ENCODE results near the gene PHOX2B.

The PHOX2B gene

DNA sequence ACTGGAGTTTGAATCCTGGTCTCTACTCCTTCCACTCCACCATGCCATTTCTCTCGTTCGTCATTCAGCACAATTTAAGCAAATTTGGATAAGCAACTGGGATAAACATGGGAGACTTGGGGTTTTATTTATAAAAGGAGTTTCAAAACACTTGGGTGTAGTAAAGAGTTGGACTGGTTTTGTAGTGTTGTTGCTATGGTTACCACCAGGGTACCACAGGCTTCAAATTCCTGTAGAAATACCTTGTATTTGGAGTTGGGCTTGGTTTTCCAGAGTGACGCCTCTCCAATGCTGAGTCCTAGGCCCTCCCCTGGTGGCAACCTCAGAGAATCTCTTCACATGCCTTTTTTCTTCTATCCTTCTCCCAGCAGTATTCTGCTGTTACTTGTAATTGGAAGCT is 27.9 kb upstream of the PHOX2B start:
- Histone ChIP-seq H3K4me3 (ENCODE audit: low read length) (no peak overlapping the region), H3K4me2 (ENCODE audit: low read length) (no peak overlapping the region)
- TF ChIP-seq EZH2phosphoT487 (IDR thresholded peaks at IDR 0.05; ENCODE audit: borderline replicate concordance, low read length), result no peak
- TF ChIP-seq, protein P1, sequence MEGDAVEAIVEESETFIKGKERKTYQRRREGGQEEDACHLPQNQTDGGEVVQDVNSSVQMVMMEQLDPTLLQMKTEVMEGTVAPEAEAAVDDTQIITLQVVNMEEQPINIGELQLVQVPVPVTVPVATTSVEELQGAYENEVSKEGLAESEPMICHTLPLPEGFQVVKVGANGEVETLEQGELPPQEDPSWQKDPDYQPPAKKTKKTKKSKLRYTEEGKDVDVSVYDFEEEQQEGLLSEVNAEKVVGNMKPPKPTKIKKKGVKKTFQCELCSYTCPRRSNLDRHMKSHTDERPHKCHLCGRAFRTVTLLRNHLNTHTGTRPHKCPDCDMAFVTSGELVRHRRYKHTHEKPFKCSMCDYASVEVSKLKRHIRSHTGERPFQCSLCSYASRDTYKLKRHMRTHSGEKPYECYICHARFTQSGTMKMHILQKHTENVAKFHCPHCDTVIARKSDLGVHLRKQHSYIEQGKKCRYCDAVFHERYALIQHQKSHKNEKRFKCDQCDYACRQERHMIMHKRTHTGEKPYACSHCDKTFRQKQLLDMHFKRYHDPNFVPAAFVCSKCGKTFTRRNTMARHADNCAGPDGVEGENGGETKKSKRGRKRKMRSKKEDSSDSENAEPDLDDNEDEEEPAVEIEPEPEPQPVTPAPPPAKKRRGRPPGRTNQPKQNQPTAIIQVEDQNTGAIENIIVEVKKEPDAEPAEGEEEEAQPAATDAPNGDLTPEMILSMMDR (IDR thresholded peaks at IDR 0.05; ENCODE audit: low read depth, low read length, poor library complexity, severe bottlenecking), result no peak

DNA sequence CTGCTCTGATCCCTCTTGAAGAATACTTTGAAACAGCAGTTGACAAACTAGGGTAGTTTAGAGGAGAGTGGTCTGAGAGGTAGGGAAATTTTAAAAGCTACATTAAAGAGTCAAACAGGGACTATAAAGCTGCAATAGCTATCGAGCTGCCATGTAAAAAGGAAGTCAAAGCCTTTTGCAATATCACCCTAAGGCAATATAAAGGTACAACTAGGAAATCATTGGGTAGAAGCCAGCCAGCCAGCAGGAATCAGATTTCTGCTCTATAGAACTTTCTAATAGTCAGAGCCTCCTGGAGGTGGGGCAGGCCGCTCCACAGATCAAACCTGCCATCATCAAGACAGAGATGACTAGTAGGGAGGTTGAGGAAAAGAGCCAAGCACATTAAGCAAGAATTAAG is 15.2 kb upstream of the PHOX2B start:
- no peaks in the 10 kb centered on the region for H3K9me2 ChIP-seq (replicated peaks; ENCODE audit: control insufficient read depth, low read length)
- H3F3A ChIP-seq (ENCODE audit: control insufficient read depth, insufficient read depth), result no peaks in the 10 kb centered on the region
- no peaks in the 10 kb centered on the region for H3K4me1 ChIP-seq (ENCODE audit: control insufficient read depth, low read length)
- no peak overlapping the region for H3K27ac ChIP-seq (ENCODE audit: low read depth, low read length)
- no peaks in the 10 kb centered on the region for H3K9me3 ChIP-seq (ENCODE audit: control insufficient read depth, insufficient read depth, low read length)
- H3K27me3 ChIP-seq (ENCODE audit: control insufficient read depth, low read length), result peaks cover 6% of the 10 kb centered on the region
- no peaks in the 10 kb centered on the region for H3K79me2 ChIP-seq (ENCODE audit: control insufficient read depth, low read length)
- no peak overlapping the region for H3K4me2 ChIP-seq (ENCODE audit: low read length)
- no peaks in the 10 kb centered on the region for H3K36me3 ChIP-seq (ENCODE audit: control insufficient read depth, low read length)
- TF ChIP-seq, protein P1 (IDR thresholded peaks at IDR 0.05; ENCODE audit: low read depth, low read length, poor library complexity, severe bottlenecking), result no peak
- TF ChIP-seq EZH2phosphoT487 (IDR thresholded peaks at IDR 0.05; ENCODE audit: borderline replicate concordance, low read length), result no peak
- no peak overlapping the region for H3K4me3 ChIP-seq (ENCODE audit: low read length)
- no peaks in the 10 kb centered on the region for H4K20me1 ChIP-seq (ENCODE audit: control insufficient read depth, insufficient read depth, low read depth, low read length)

More for the DNA sequence above, 27.9 kb upstream of the PHOX2B start:
- Histone ChIP-seq H3K27me3 (ENCODE audit: control insufficient read depth, low read length) (peaks cover 7% of the 10 kb centered on the region; the same call in 1 of the 2 replicates), H3K9me2 (replicated peaks; ENCODE audit: control insufficient read depth, low read length) (no peaks in the 10 kb centered on the region), H3F3A (ENCODE audit: control insufficient read depth, insufficient read depth) (no peaks in the 10 kb centered on the region), H3K4me1 (ENCODE audit: control insufficient read depth, low read length) (no peaks in the 10 kb centered on the region), H3K79me2 (ENCODE audit: control insufficient read depth, low read length) (no peaks in the 10 kb centered on the region), H4K20me1 (ENCODE audit: control insufficient read depth, insufficient read depth, low read depth, low read length) (no peaks in the 10 kb centered on the region), H3K9me3 (ENCODE audit: control insufficient read depth, insufficient read depth, low read length) (no peaks in the 10 kb centered on the region), H3K27ac (ENCODE audit: low read depth, low read length) (no peak overlapping the region), H3K36me3 (ENCODE audit: control insufficient read depth, low read length) (no peaks in the 10 kb centered on the region)

DNA sequence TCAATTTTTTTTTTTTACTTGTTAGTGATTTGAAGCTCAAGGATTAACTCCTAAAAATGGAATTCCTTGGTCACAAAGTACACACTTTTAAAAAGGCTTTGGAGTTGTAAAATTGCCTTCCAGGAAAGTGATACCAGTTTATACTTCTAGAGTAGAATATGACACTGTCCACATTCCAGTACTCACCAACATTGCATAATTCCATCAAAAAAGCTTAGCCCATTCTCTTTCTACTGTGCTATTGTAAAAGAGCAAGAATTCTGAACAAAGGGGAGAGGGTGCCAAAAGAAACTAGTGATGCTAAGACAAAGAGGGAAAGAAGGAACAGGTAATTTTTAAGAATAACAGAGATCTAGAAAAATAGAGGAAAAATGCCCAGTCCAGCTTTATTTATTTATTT is 10.4 kb upstream of the PHOX2B start:
- Histone ChIP-seq H3K27me3 (ENCODE audit: control insufficient read depth, low read length) (0 out of 2 replicates have a peak, but pooled peaks cover 5% of the 10 kb centered on the region), H3K4me2 (ENCODE audit: low read length) (no peak overlapping the region), H3K4me3 (ENCODE audit: low read length) (no peak overlapping the region), H3K27ac (ENCODE audit: low read depth, low read length) (no peak overlapping the region), H3K79me2 (ENCODE audit: control insufficient read depth, low read length) (no peaks in the 10 kb centered on the region), H3K9me3 (ENCODE audit: control insufficient read depth, insufficient read depth, low read length) (no peaks in the 10 kb centered on the region), H3K9me2 (replicated peaks; ENCODE audit: control insufficient read depth, low read length) (no peaks in the 10 kb centered on the region), H4K20me1 (ENCODE audit: control insufficient read depth, insufficient read depth, low read depth, low read length) (no peaks in the 10 kb centered on the region), H3K36me3 (ENCODE audit: control insufficient read depth, low read length) (no peaks in the 10 kb centered on the region), H3F3A (ENCODE audit: control insufficient read depth, insufficient read depth) (no peaks in the 10 kb centered on the region), H3K4me1 (ENCODE audit: control insufficient read depth, low read length) (no peaks in the 10 kb centered on the region)
- no peak for TF ChIP-seq EZH2phosphoT487 (IDR thresholded peaks at IDR 0.05; ENCODE audit: borderline replicate concordance, low read length)
- TF ChIP-seq, protein P1 (IDR thresholded peaks at IDR 0.05; ENCODE audit: low read depth, low read length, poor library complexity, severe bottlenecking), result no peak
